Natural killer cell (primary cell): ENCODE results near the gene MTF2. TPM values are rescaled to one million over a fixed set of nuclear protein-coding genes. Genes with fewer than 3 reads are reported as not detected.

Experiments used
- ATAC-seq, 3 donors: fragments of 150-1000 bp in 2 of 3; fragments of 200-7000 bp in 1 of 3; cut with Tn5 transposase; 1 replicate in 1 of 3; 2 replicates in 2 of 3; pipeline ENCODE4 v1.10.0; 2021; ENCODE audit warnings: mild to moderate bottlenecking in 2 of 3, moderate library complexity in 2 of 3
- DNase-seq, 2 donors: peaks; one replicate each; pipeline versions ENCODE4 v3.0.0 to v3.0.0-alpha.2; 2013 to 2021; ENCODE audit warnings: mixed read lengths in 1 of 2
- H3K27ac ChIP-seq: one replicate; pipeline ENCODE4 v1.5.1; 2013; ENCODE audit warnings: mild to moderate bottlenecking, low read length
- H3K27me3 ChIP-seq: one replicate; pipeline ENCODE4 v1.6.1; 2013; ENCODE audit warnings: low read length; ENCODE audit not compliant: control insufficient read depth, insufficient read depth
- H3K36me3 ChIP-seq: one replicate; pipeline ENCODE4 v1.6.1; 2013; ENCODE audit warnings: low read length; ENCODE audit not compliant: control insufficient read depth, insufficient read depth
- H3K4me1 ChIP-seq: one replicate; pipeline ENCODE4 v1.6.1; 2013; ENCODE audit warnings: low read length; ENCODE audit not compliant: control insufficient read depth, insufficient read depth
- H3K4me3 ChIP-seq: one replicate; pipeline ENCODE4 v1.5.1; 2013; ENCODE audit warnings: low read length
- H3K9me3 ChIP-seq: one replicate; pipeline ENCODE4 v1.6.1; 2013; ENCODE audit warnings: low read length; ENCODE audit not compliant: control insufficient read depth, insufficient read depth
- H3K27ac Mint-ChIP-seq, 2 donors: one replicate each; pipeline ENCODE4 v1.8.0; 2022; ENCODE audit warnings: mild to moderate bottlenecking in 2 of 2, mixed read lengths in 2 of 2, moderate library complexity in 1 of 2
- H3K27me3 Mint-ChIP-seq, 2 donors: one replicate each; pipeline ENCODE4 v1.8.0; 2022; ENCODE audit warnings: low read depth in 2 of 2, mixed read lengths in 2 of 2
- H3K36me3 Mint-ChIP-seq: one replicate; pipeline ENCODE4 v1.8.0; 2022; ENCODE audit warnings: mixed read lengths
- H3K4me1 Mint-ChIP-seq, 2 donors: one replicate each; pipeline ENCODE4 v1.8.0; 2022; ENCODE audit warnings: mixed read lengths in 2 of 2
- H3K4me3 Mint-ChIP-seq: one replicate; pipeline ENCODE4 v1.8.0; 2022; ENCODE audit warnings: mild to moderate bottlenecking, moderate library complexity, mixed read lengths
- H3K9me3 Mint-ChIP-seq, 2 donors: one replicate each; pipeline ENCODE4 v1.8.0; 2022; ENCODE audit warnings: mixed read lengths in 2 of 2
- WGBS: methylation state at CpG from one replicate; pipeline ENCODE4 v1.1.7; 2013; ENCODE audit warnings: missing lambda C conversion rate; ENCODE audit not compliant: insufficient coverage; 5-methylcytosine and 5-hydroxymethylcytosine counted together
- intact Hi-C: fragments of 100-400 bp; cut with micrococcal nuclease; formaldehyde crosslinking; loops from one replicate; pipeline ENCODE4 v1.14.2; 2022
- total RNA-seq, 4 donors: library from RNA; stranded (reverse); fragments of 120-200 nt in 1 of 4; gene quantifications; one replicate each; pipeline versions ENCODE4 v1.2.3 to v1.2.4, GENCODE V29; 2013 to 2022
- TF ChIP-seq, protein P1 (sequence below): fragments of 200-600 bp; IDR thresholded peaks from one replicate; pipeline ENCODE4 v1.8.0; 2022; ENCODE audit warnings: antibody characterized with exemption

MTF2 gene
- total RNA-seq, 3 donors from 2014 or later (not counting 1 experiment from before 2014, with no cell fraction given): 46.1 to 65.7 (median 47.8) TPM

DNA sequence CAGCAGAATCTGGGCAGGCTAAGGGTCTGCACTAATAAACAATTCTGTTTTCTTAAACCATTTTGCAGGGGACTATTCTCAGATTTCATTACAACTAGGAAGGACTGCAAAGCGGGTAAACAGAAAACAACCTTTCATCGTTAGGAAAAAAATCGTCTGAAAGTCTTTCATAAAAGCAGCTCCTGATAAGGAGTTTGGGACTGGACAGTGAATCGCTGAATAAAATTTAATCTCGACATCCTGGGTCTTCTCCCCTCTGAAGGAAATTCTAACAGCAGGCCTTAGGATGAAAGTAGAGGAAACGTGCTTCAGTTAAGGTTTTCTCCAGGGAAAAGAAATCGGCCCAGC lies 471 bp upstream of the MTF2 start:
- TF ChIP-seq, protein P1, sequence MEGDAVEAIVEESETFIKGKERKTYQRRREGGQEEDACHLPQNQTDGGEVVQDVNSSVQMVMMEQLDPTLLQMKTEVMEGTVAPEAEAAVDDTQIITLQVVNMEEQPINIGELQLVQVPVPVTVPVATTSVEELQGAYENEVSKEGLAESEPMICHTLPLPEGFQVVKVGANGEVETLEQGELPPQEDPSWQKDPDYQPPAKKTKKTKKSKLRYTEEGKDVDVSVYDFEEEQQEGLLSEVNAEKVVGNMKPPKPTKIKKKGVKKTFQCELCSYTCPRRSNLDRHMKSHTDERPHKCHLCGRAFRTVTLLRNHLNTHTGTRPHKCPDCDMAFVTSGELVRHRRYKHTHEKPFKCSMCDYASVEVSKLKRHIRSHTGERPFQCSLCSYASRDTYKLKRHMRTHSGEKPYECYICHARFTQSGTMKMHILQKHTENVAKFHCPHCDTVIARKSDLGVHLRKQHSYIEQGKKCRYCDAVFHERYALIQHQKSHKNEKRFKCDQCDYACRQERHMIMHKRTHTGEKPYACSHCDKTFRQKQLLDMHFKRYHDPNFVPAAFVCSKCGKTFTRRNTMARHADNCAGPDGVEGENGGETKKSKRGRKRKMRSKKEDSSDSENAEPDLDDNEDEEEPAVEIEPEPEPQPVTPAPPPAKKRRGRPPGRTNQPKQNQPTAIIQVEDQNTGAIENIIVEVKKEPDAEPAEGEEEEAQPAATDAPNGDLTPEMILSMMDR: no peak
- Histone ChIP-seq H3K36me3 (no peaks in the 10 kb centered on the region), H3K27ac (peak overlapping the region; percentile 83), H3K9me3 (no peaks in the 10 kb centered on the region), H3K27me3 (no peaks in the 10 kb centered on the region), H3K4me3 (peak overlapping the region; percentile 82), H3K4me1 (peaks cover 16% of the 10 kb centered on the region)
- H3K27ac Mint-ChIP-seq: peak overlapping the region; percentile 92 to 99
- no peaks in the 10 kb centered on the region for H3K9me3 Mint-ChIP-seq
- no peaks in the 10 kb centered on the region for H3K27me3 Mint-ChIP-seq
- H3K4me3 Mint-ChIP-seq: peak overlapping the region; percentile 94
- no peak for ATAC-seq
- no peaks in the 10 kb centered on the region for H3K36me3 Mint-ChIP-seq
- DNase-seq: no peak
- 1% methylated on average over 7 of the region's 7 CpGs for WGBS
- peaks cover 35 to 47% of the 10 kb centered on the region in 2 donors for H3K4me1 Mint-ChIP-seq
- intact Hi-C loops: no loop called here

DNA sequence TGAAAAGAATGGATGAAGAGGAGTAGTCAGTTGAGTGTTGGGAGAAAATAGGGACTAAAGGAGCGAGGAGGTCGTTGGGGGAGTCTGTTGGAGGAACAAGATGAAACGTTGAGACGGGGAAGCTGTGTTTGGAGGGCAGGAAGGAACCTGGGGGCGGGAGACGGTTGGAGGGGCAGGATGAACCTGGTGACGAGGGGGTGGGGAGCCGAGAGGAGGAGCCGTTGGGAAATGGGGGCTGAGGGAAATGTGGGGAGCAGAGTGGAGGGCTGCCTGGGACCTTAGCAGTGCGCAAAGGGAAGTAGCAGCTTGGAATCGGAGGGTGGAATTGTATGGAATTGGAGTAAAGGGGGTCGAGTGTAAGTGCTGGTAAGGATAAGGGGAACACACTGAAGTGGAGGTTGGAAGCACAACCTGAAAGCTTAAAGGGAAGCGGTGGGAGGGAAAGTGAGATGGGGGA lies 630 bp downstream of the MTF2 start:
- no peaks in the 10 kb centered on the region for H3K27me3 Mint-ChIP-seq
- H3K4me1 Mint-ChIP-seq: peaks cover 46 to 56% of the 10 kb centered on the region in 2 donors
- no peaks in the 10 kb centered on the region for H3K27me3 ChIP-seq
- TF ChIP-seq, protein P1: no peak
- H3K9me3 ChIP-seq: no peaks in the 10 kb centered on the region
- DNase-seq (peak in 1 of 2 donors; percentile 51), ATAC-seq (no peak)
- peak overlapping the region; percentile 92 to 99 for H3K27ac Mint-ChIP-seq
- H3K9me3 Mint-ChIP-seq: no peaks in the 10 kb centered on the region
- WGBS: under 1% methylated on average over 13 of the region's 13 CpGs
- no peaks in the 10 kb centered on the region for H3K36me3 Mint-ChIP-seq
- H3K27ac ChIP-seq: peak overlapping the region; percentile 83
- peak overlapping the region; percentile 82 for H3K4me3 ChIP-seq
- no peaks in the 10 kb centered on the region for H3K36me3 ChIP-seq
- peak overlapping the region; percentile 94 for H3K4me3 Mint-ChIP-seq
- intact Hi-C loops: loop anchor here (1.0 kb wide), 2 partner anchors 101 to 266 kb away; partner anchors contain the start of genes CCDC18, DR1 and TMED5
- peaks cover 16% of the 10 kb centered on the region for H3K4me1 ChIP-seq

DNA sequence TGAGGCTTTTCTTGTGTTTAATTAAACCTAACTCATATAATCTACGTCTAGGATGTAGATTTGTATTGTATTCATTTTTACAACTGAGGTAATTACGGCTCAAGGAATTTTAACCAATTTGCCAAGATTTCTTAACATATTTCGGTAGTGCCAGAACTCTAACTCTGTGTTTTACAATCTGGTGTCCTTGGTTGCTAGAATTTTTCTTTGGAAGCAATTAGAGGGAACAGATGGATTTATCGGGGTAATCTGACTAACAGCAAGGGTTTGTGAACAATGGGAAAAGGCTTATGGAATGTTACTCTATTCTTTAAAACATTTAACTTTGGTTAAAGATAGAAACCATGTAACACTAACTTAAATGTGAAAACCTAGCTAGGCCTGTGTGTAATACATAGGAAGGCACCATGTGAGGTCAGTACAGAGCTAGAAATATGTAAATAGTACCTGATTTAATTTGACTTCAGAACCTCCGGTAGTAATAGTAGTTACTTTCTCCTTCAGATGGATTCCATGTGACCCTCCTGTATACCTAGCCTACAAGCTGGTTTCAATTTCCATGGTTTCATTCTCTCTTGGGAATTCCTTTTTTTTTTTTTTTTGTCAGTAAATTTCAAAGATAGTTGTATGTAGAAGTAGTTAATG lies 1.2 kb downstream of the MTF2 start:
- DNase-seq: peak in 1 of 2 donors; percentile 78
- peaks cover 47 to 56% of the 10 kb centered on the region in 2 donors for H3K4me1 Mint-ChIP-seq
- H3K9me3 Mint-ChIP-seq: no peaks in the 10 kb centered on the region
- intact Hi-C loops: loop anchor here (1.0 kb wide), 1 partner anchor 265 kb away; the partner anchor contains the start of gene DR1
- Histone ChIP-seq H3K36me3 (peaks cover 1% of the 10 kb centered on the region), H3K27me3 (no peaks in the 10 kb centered on the region), H3K4me1 (peaks cover 16% of the 10 kb centered on the region), H3K27ac (peak overlapping the region; percentile 83), H3K9me3 (no peaks in the 10 kb centered on the region), H3K4me3 (peak overlapping the region; percentile 82)
- ATAC-seq: peak; percentile 65 to 79 (median 65)
- no peaks in the 10 kb centered on the region for H3K27me3 Mint-ChIP-seq
- peak overlapping the region; percentile 94 for H3K4me3 Mint-ChIP-seq
- TF ChIP-seq, protein P1: peak; percentile 59
- WGBS: 5% methylated on average over 4 of the region's 5 CpGs
- peak overlapping the region; percentile 92 to 99 for H3K27ac Mint-ChIP-seq
- no peaks in the 10 kb centered on the region for H3K36me3 Mint-ChIP-seq
